Ishikawa (cell line): ENCODE results near the gene TFB2M.

Source experiments
- FOXM1 ChIP-seq: IDR thresholded peaks from 2 replicates; pipeline ENCODE4 v1.6.1; 2012; ENCODE audit warnings: low read depth, borderline replicate concordance
- RAD21 ChIP-seq: IDR thresholded peaks from 2 replicates; pipeline ENCODE4 v1.6.1; 2012; ENCODE audit warnings: low read depth
- TAF1 ChIP-seq: IDR thresholded peaks from 2 replicates; pipeline ENCODE4 v1.6.1; 2012; ENCODE audit warnings: low read depth, mild to moderate bottlenecking
- TCF12 ChIP-seq: IDR thresholded peaks from 2 replicates; pipeline ENCODE4 v1.6.1; 2012; ENCODE audit warnings: low read depth
- TEAD4 ChIP-seq: IDR thresholded peaks from 2 replicates; pipeline ENCODE4 v1.6.1; 2012
- ZBTB7A ChIP-seq: IDR thresholded peaks from 2 replicates; pipeline ENCODE4 v1.6.1; 2012; ENCODE audit warnings: low read depth
- TF ChIP-seq, protein P1 (sequence below): IDR thresholded peaks from 2 replicates; pipeline ENCODE4 v1.6.1; 2012
- TF ChIP-seq, protein P2 (sequence below): IDR thresholded peaks from 2 replicates; pipeline ENCODE4 v1.6.1; 2012
- TF ChIP-seq, protein P3 (sequence below): IDR thresholded peaks from 2 replicates; pipeline ENCODE4 v1.6.1; 2012; ENCODE audit warnings: low read depth, mild to moderate bottlenecking

DNA sequence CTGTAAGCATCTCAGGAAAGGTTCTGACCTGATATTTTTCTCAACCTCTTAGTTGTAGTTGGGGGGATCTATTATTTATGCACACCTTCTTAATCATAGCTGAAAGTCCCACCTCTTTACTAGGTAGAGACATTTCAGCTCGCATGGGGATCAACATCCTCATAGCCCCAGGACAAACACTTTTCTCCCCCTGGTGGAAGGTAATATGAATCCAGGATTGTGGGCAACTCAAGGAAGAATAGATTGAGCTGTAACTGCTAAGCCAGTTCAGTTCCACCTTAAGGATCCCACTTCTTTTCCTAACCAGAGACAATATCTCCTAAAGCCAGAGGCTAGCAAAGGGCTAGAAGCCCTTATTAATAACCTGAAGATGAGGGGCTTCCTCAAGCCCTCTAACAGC lies 33.5 kb downstream of the TFB2M start:
- TF ChIP-seq FOXM1 (no peak), TCF12 (no peak), TEAD4 (no peak), TAF1 (no peak), RAD21 (no peak; the same call in 1 of the 2 replicates), ZBTB7A (no peak)
- TF ChIP-seq, protein P1, sequence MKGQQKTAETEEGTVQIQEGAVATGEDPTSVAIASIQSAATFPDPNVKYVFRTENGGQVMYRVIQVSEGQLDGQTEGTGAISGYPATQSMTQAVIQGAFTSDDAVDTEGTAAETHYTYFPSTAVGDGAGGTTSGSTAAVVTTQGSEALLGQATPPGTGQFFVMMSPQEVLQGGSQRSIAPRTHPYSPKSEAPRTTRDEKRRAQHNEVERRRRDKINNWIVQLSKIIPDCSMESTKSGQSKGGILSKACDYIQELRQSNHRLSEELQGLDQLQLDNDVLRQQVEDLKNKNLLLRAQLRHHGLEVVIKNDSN: no peak
- TF ChIP-seq, protein P2, sequence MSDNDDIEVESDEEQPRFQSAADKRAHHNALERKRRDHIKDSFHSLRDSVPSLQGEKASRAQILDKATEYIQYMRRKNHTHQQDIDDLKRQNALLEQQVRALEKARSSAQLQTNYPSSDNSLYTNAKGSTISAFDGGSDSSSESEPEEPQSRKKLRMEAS: no peak
- TF ChIP-seq, protein P3, sequence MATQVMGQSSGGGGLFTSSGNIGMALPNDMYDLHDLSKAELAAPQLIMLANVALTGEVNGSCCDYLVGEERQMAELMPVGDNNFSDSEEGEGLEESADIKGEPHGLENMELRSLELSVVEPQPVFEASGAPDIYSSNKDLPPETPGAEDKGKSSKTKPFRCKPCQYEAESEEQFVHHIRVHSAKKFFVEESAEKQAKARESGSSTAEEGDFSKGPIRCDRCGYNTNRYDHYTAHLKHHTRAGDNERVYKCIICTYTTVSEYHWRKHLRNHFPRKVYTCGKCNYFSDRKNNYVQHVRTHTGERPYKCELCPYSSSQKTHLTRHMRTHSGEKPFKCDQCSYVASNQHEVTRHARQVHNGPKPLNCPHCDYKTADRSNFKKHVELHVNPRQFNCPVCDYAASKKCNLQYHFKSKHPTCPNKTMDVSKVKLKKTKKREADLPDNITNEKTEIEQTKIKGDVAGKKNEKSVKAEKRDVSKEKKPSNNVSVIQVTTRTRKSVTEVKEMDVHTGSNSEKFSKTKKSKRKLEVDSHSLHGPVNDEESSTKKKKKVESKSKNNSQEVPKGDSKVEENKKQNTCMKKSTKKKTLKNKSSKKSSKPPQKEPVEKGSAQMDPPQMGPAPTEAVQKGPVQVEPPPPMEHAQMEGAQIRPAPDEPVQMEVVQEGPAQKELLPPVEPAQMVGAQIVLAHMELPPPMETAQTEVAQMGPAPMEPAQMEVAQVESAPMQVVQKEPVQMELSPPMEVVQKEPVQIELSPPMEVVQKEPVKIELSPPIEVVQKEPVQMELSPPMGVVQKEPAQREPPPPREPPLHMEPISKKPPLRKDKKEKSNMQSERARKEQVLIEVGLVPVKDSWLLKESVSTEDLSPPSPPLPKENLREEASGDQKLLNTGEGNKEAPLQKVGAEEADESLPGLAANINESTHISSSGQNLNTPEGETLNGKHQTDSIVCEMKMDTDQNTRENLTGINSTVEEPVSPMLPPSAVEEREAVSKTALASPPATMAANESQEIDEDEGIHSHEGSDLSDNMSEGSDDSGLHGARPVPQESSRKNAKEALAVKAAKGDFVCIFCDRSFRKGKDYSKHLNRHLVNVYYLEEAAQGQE: no peak
